K562 (cell line): ENCODE data around the gene B4GALT1. TPM values are rescaled to one million over a fixed set of nuclear protein-coding genes. Genes with fewer than 3 reads are reported as not detected.

Experiments
- ATAC-seq: fragments of 200-7000 bp; cut with Tn5 transposase; 3 replicates; pipeline ENCODE4 v1.9.1; 2020; ENCODE audit warnings: moderate library complexity
- BruUV-seq: library from RNA; stranded (reverse); fragments of 400-500 nt; replicated peaks from 2 replicates; lab custom pipeline; 2021; lab: Mats Ljungman, UMichigan
- CTCF ChIA-PET: fragments of 300-600 bp; formaldehyde crosslinking; extraction: SDS; loops from one replicate; lab custom pipeline; 2021; ENCODE audit warnings: low intra/inter-chr PET ratio; lab: Yijun Ruan, JAX
- POLR2A ChIA-PET: fragments of 300-600, 350-650 bp; sonication (Branson Sonifier 250); formaldehyde crosslinking; extraction: SDS; loops from one replicate; lab custom pipeline; 2021; ENCODE audit warnings: antibody characterized with exemption, inconsistent platforms; lab: Yijun Ruan, JAX
- DNase-seq, 4 experiments: peaks; one replicate each; pipeline versions ENCODE4 v3.0.0 to v3.0.0-alpha.2; 2011 to 2018; ENCODE audit warnings: low spot score in 3 of 4, mixed read lengths in 3 of 4; ENCODE audit errors: extremely low read depth in 1 of 4
- FAIRE-seq: peaks from 2 replicates; lab custom pipeline; 2011; peaks lifted over from hg19 to GRCh38; lab: Jason Lieb, UNC
- H2AFZ ChIP-seq: 2 replicates; pipeline ENCODE4 v1.6.0; 2011; ENCODE audit warnings: low read depth, low read length, control low read depth, inconsistent platforms
- H3K27ac ChIP-seq: fragments of 200-600 bp; 3 replicates; pipeline ENCODE4 v1.8.0; 2011; ENCODE audit warnings: low read depth, mild to moderate bottlenecking, control low read depth, inconsistent platforms, low read length, moderate library complexity, mixed read lengths; ENCODE audit errors: extremely low read depth
- H3K27me3 ChIP-seq, 2 experiments: fragments of 300-600 bp in 1 of 2; 2 replicates in 1 of 2; 3 replicates in 1 of 2; pipeline versions ENCODE4 v1.6.0 to v1.8.0; 2011; ENCODE audit warnings: inconsistent platforms in 2 of 2, low read length in 2 of 2, mild to moderate bottlenecking in 1 of 2, mixed read lengths in 1 of 2, moderate library complexity in 1 of 2; ENCODE audit not compliant: control insufficient read depth in 2 of 2, insufficient read depth in 2 of 2
- H3K36me3 ChIP-seq: fragments of 300-600 bp; 3 replicates; pipeline ENCODE4 v1.8.0; 2011; ENCODE audit warnings: mild to moderate bottlenecking, low read length, inconsistent platforms; ENCODE audit not compliant: control insufficient read depth, insufficient read depth
- H3K4me1 ChIP-seq, 2 experiments: fragments of 200-600 bp in 1 of 2; replicated peaks in 1 of 2; 2 replicates in 1 of 2; 3 replicates in 1 of 2; pipeline versions ENCODE4 v1.5.1 to v1.8.0; 2011; ENCODE audit warnings: inconsistent platforms in 2 of 2, low read length in 2 of 2, mild to moderate bottlenecking in 1 of 2, mixed read lengths in 1 of 2, moderate library complexity in 1 of 2; ENCODE audit not compliant: control insufficient read depth in 2 of 2, insufficient read depth in 2 of 2
- H3K4me2 ChIP-seq: 2 replicates; pipeline ENCODE4 v1.6.1; 2011; ENCODE audit warnings: low read length, control low read depth, inconsistent platforms, mixed read lengths; ENCODE audit not compliant: insufficient read depth
- H3K4me3 ChIP-seq: fragments of 200-600 bp; sonication (generic), shearing (Covaris generic); 2 replicates; pipeline ENCODE4 v1.5.1; 2016; ENCODE audit warnings: control low read depth, inconsistent platforms
- H3K79me2 ChIP-seq: fragments of 200-600 bp; 3 replicates; pipeline ENCODE4 v1.8.0; 2011; ENCODE audit warnings: low read length, inconsistent platforms; ENCODE audit not compliant: control insufficient read depth, insufficient read depth
- H3K9ac ChIP-seq, 2 experiments: 2 replicates each; pipeline versions ENCODE4 v1.6.0 to v1.6.1; 2011; ENCODE audit warnings: low read depth in 2 of 2, low read length in 2 of 2, control low read depth in 1 of 2, inconsistent platforms in 1 of 2, mild to moderate bottlenecking in 1 of 2, mixed read lengths in 1 of 2; ENCODE audit not compliant: insufficient read depth in 1 of 2
- H3K9me1 ChIP-seq: one replicate; pipeline ENCODE4 v1.6.0; 2011; ENCODE audit warnings: inconsistent platforms, mild to moderate bottlenecking, low read length, moderate library complexity; ENCODE audit not compliant: control insufficient read depth, insufficient read depth
- H3K9me3 ChIP-seq: replicated peaks from 2 replicates; pipeline ENCODE4 v1.5.1; 2011; ENCODE audit warnings: low read depth, low read length, inconsistent platforms; ENCODE audit not compliant: control insufficient read depth, insufficient read depth
- H4K20me1 ChIP-seq: replicated peaks from 2 replicates; pipeline ENCODE4 v1.6.1; 2011; ENCODE audit warnings: low read length, inconsistent platforms, mixed read lengths; ENCODE audit not compliant: control insufficient read depth, insufficient read depth
- HDAC6 ChIP-seq: IDR thresholded peaks from 2 replicates; pipeline ENCODE4 v1.6.1; 2012; ENCODE audit warnings: low read depth, mild to moderate bottlenecking, control low read depth, inconsistent platforms, low read length, moderate library complexity
- HMGXB4 ChIP-seq: sonication (generic); formaldehyde crosslinking; IDR thresholded peaks from 2 replicates; pipeline ENCODE4 v1.8.1; 2023; ENCODE audit warnings: mild to moderate bottlenecking, missing genetic modification reagents
- RBFOX2 ChIP-seq: fragments of 200-400 bp; formaldehyde crosslinking; IDR thresholded peaks from 2 replicates; pipeline ENCODE4 v1.6.1; 2017; ENCODE audit warnings: low read depth, mild to moderate bottlenecking, low read length, moderate library complexity
- SUPT5H ChIP-seq: fragments of 450-650 bp; IDR thresholded peaks from 2 replicates; pipeline ENCODE4 v1.6.1; 2016
- TAL1 ChIP-seq: fragments of 450-650 bp; IDR thresholded peaks from 2 replicates; pipeline ENCODE4 v1.6.1; 2016; ENCODE audit warnings: mild to moderate bottlenecking
- ZSCAN29 ChIP-seq: fragments of 450-650 bp; IDR thresholded peaks from 2 replicates; pipeline ENCODE4 v1.6.1; 2017
- WGBS: fragments of 100-300 bp; shearing (Covaris generic); methylation state at CpG from one replicate; pipeline ENCODE4 v1.1.6; 2016; ENCODE audit warnings: low coverage, mixed read lengths; ENCODE audit not compliant: insufficient coverage; ENCODE audit errors: missing lambda C conversion rate; 5-methylcytosine and 5-hydroxymethylcytosine counted together
- in situ Hi-C: fragments of 300-500 bp; cut with MboI; formaldehyde crosslinking; loops from 4 replicates; pipeline ENCODE4 v1.15.0; 2018; ENCODE audit warnings: inconsistent platforms, mixed read lengths
- intact Hi-C: fragments of 100-400 bp; cut with micrococcal nuclease; formaldehyde crosslinking; loops from 2 replicates; pipeline ENCODE4 v1.14.2; 2022
- polyA plus RNA-seq, 8 experiments: library from polyadenylated mRNA; depleted of rRNA in 4 of 8; stranded (reverse) in 5 of 8; unstranded in 3 of 8; fragments of >200 nt; fragmentation: Nextera tagmentation in 2 of 8; fragmentation: Illumina TruSeq in 1 of 8; extraction: Ambion mirVana in 2 of 8; extraction: Trizol in 1 of 8; gene quantifications; 2 replicates each; pipeline versions ENCODE4 v1.2.1 to v1.2.3, GENCODE V29; 2011 to 2014; ENCODE audit warnings: inconsistent platforms in 1 of 8, missing spikeins in 1 of 8
- total RNA-seq, 7 experiments: library from RNA; depleted of rRNA in 6 of 7; stranded (reverse); fragments of >200 nt in 6 of 7; fragmentation: Illumina TruSeq in 2 of 7; extraction: Trizol in 2 of 7; gene quantifications; 2 replicates each; pipeline versions ENCODE4 v1.2.1 to v1.2.3, GENCODE V29; 2011 to 2021; ENCODE audit warnings: low replicate concordance in 1 of 7
- TF ChIP-seq, protein P1 (sequence below): sonication (generic); formaldehyde crosslinking; IDR thresholded peaks from 2 replicates; pipeline ENCODE4 v1.8.1; 2023; ENCODE audit warnings: missing genetic modification reagents, mild to moderate bottlenecking, borderline replicate concordance
- TF ChIP-seq, protein P2 (sequence below): fragments of 450-650 bp; IDR thresholded peaks from 2 replicates; pipeline ENCODE4 v1.6.1; 2016; ENCODE audit warnings: missing biosample characterization, missing genetic modification characterization
- TF ChIP-seq, protein P3 (sequence below): fragments of 450-650 bp; IDR thresholded peaks from 2 replicates; pipeline ENCODE4 v1.7.0; 2016; ENCODE audit warnings: borderline replicate concordance

Gene B4GALT1
- total and polyA plus RNA-seq, 9 of the 15 experiments (the other 6 are each of a cell fraction or from before 2014, with no cell fraction given): 4.1 to 26.8 (median 7.1) TPM

DNA sequence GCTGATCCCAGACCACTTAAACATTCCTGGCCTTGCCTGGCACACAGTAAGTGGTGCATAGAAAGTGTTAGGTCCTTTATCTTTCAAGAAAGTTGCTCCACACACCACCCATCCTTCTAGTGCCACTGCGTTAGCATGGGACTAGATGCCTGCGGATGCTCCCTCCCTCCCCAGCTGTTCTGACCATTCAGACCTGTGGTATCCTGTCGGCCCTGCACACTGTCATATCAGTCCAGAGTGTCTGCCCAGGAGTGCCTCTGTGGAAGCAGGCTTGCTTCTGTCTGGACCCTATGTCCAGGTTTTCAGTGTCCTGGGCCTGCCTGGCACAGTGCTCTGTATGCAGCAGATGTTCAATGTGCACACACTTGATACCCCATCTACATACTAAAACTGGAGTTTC lies 52.4 kb downstream of the B4GALT1 start:
- in situ Hi-C loops: no loop called here
- H3K36me3 ChIP-seq: peaks cover 36% of the 10 kb centered on the region; the same call in 2 of the 3 replicates

More for the DNA sequence above, 52.4 kb downstream of the B4GALT1 start:
- H3K27me3 ChIP-seq: no peaks in the 10 kb centered on the region
- POLR2A ChIA-PET: interaction anchor here (0.7 kb wide), 1 partner anchor 338 kb away, joined by 3 read pairs; no protein-coding TSS in a partner anchor
- CTCF ChIA-PET: no interaction called here
- H4K20me1 ChIP-seq: no peaks in the 10 kb centered on the region; the same call in 1 of the 2 replicates
- H2AFZ ChIP-seq: no peak overlapping the region
- H3K79me2 ChIP-seq: no peaks in the 10 kb centered on the region
- WGBS: 89% methylated on average over 2 of the region's 3 CpGs
- FAIRE-seq: no peak
- no TSS peak for BruUV-seq
- no peaks in the 10 kb centered on the region for H3K4me1 ChIP-seq
- TF ChIP-seq, protein P1, sequence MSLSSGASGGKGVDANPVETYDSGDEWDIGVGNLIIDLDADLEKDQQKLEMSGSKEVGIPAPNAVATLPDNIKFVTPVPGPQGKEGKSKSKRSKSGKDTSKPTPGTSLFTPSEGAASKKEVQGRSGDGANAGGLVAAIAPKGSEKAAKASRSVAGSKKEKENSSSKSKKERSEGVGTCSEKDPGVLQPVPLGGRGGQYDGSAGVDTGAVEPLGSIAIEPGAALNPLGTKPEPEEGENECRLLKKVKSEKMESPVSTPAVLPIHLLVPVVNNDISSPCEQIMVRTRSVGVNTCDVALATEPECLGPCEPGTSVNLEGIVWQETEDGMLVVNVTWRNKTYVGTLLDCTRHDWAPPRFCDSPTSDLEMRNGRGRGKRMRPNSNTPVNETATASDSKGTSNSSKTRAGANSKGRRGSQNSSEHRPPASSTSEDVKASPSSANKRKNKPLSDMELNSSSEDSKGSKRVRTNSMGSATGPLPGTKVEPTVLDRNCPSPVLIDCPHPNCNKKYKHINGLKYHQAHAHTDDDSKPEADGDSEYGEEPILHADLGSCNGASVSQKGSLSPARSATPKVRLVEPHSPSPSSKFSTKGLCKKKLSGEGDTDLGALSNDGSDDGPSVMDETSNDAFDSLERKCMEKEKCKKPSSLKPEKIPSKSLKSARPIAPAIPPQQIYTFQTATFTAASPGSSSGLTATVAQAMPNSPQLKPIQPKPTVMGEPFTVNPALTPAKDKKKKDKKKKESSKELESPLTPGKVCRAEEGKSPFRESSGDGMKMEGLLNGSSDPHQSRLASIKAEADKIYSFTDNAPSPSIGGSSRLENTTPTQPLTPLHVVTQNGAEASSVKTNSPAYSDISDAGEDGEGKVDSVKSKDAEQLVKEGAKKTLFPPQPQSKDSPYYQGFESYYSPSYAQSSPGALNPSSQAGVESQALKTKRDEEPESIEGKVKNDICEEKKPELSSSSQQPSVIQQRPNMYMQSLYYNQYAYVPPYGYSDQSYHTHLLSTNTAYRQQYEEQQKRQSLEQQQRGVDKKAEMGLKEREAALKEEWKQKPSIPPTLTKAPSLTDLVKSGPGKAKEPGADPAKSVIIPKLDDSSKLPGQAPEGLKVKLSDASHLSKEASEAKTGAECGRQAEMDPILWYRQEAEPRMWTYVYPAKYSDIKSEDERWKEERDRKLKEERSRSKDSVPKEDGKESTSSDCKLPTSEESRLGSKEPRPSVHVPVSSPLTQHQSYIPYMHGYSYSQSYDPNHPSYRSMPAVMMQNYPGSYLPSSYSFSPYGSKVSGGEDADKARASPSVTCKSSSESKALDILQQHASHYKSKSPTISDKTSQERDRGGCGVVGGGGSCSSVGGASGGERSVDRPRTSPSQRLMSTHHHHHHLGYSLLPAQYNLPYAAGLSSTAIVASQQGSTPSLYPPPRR (CRISPR knock-in tag): no peak
- TF ChIP-seq TAL1: no peak
- no peak for TF ChIP-seq ZSCAN29
- no peak for TF ChIP-seq HDAC6
- TF ChIP-seq RBFOX2: no peak
- TF ChIP-seq, protein P2, sequence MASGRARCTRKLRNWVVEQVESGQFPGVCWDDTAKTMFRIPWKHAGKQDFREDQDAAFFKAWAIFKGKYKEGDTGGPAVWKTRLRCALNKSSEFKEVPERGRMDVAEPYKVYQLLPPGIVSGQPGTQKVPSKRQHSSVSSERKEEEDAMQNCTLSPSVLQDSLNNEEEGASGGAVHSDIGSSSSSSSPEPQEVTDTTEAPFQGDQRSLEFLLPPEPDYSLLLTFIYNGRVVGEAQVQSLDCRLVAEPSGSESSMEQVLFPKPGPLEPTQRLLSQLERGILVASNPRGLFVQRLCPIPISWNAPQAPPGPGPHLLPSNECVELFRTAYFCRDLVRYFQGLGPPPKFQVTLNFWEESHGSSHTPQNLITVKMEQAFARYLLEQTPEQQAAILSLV: no peak
- TF ChIP-seq, protein P3, sequence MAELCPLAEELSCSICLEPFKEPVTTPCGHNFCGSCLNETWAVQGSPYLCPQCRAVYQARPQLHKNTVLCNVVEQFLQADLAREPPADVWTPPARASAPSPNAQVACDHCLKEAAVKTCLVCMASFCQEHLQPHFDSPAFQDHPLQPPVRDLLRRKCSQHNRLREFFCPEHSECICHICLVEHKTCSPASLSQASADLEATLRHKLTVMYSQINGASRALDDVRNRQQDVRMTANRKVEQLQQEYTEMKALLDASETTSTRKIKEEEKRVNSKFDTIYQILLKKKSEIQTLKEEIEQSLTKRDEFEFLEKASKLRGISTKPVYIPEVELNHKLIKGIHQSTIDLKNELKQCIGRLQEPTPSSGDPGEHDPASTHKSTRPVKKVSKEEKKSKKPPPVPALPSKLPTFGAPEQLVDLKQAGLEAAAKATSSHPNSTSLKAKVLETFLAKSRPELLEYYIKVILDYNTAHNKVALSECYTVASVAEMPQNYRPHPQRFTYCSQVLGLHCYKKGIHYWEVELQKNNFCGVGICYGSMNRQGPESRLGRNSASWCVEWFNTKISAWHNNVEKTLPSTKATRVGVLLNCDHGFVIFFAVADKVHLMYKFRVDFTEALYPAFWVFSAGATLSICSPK: no peak
- TF ChIP-seq HMGXB4: no peak
- no peak for TF ChIP-seq SUPT5H
- DNase-seq: no peak
- no peak for ATAC-seq
- no peak overlapping the region for H3K4me2 ChIP-seq
- H3K9me1 ChIP-seq: no peaks in the 10 kb centered on the region
- no peak overlapping the region for H3K4me3 ChIP-seq
- no peak overlapping the region for H3K9ac ChIP-seq
- H3K27ac ChIP-seq: no peak overlapping the region
- no peaks in the 10 kb centered on the region for H3K9me3 ChIP-seq
- intact Hi-C loops: no loop called here
